K562 (cell line): Measurements from ENCODE around the gene PGAP3. TPM values are rescaled to one million over a fixed set of nuclear protein-coding genes. Genes with fewer than 3 reads are reported as not detected.

ENCODE experiments used
- JUND ChIP-seq, 2 experiments: IDR thresholded peaks; 2 replicates in 1 of 2; 3 replicates in 1 of 2; pipeline ENCODE4 v1.6.1; 2011; ENCODE audit warnings: borderline replicate concordance in 2 of 2, low read depth in 2 of 2, low read length in 2 of 2, improper control_type of control experiment in 1 of 2, missing biosample characterization in 1 of 2, missing genetic modification characterization in 1 of 2, missing genetic modification reagents in 1 of 2
- KLF16 ChIP-seq: IDR thresholded peaks from 2 replicates; pipeline ENCODE4 v1.6.1; 2016; ENCODE audit warnings: antibody characterized with exemption
- MTA3 ChIP-seq: fragments of 450-650 bp; formaldehyde crosslinking; IDR thresholded peaks from 2 replicates; pipeline ENCODE4 v1.6.1; 2017; ENCODE audit warnings: mild to moderate bottlenecking, borderline replicate concordance
- RAD21 ChIP-seq, 2 experiments: fragments of 250-450 bp in 1 of 2; fragments of 450-650 bp in 1 of 2; sonication (Bioruptor Pico) in 1 of 2; formaldehyde crosslinking in 1 of 2; IDR thresholded peaks in 1 of 2; conservative IDR thresholded peaks in 1 of 2; 2 replicates each; pipeline versions ENCODE4 v1.4.0 to v1.8.0; 2020 to 2022; ENCODE audit warnings: mild to moderate bottlenecking in 2 of 2, moderate library complexity in 1 of 2
- STAG1 ChIP-seq: sonication (generic); formaldehyde crosslinking; IDR thresholded peaks from 2 replicates; pipeline ENCODE4 v1.5.0; 2020; ENCODE audit warnings: missing genetic modification reagents, borderline replicate concordance
- TBP ChIP-seq: optimal IDR thresholded peaks from 2 replicates; pipeline ENCODE3; 2011; ENCODE audit warnings: low read depth, low read length, improper control_type of control experiment
- TEAD4 ChIP-seq, 2 experiments: sonication (generic) in 1 of 2; formaldehyde crosslinking in 1 of 2; IDR thresholded peaks; 2 replicates each; pipeline versions ENCODE4 v1.6.1 to v1.8.0; 2012 to 2022; ENCODE audit warnings: borderline replicate concordance in 1 of 2, inconsistent platforms in 1 of 2, low read length in 1 of 2, mild to moderate bottlenecking in 1 of 2, missing genetic modification reagents in 1 of 2
- YY1 ChIP-seq, 3 experiments: IDR thresholded peaks; 2 replicates each; pipeline ENCODE4 v1.6.1; 2011; ENCODE audit warnings: low read length in 2 of 3, mild to moderate bottlenecking in 2 of 3, moderate library complexity in 2 of 3, borderline replicate concordance in 1 of 3, control low read depth in 1 of 3, low read depth in 1 of 3; ENCODE audit not compliant: insufficient read depth in 3 of 3, insufficient replicate concordance in 2 of 3, control insufficient read depth in 1 of 3, insufficient read length in 1 of 3; ENCODE audit errors: extremely low read depth in 1 of 3
- ZNF121 ChIP-seq: sonication (generic); formaldehyde crosslinking; conservative IDR thresholded peaks from 2 replicates; pipeline ENCODE4 v1.8.0; 2022; ENCODE audit warnings: missing genetic modification reagents
- ZNF561 ChIP-seq: fragments of 450-650 bp; formaldehyde crosslinking; conservative IDR thresholded peaks from 2 replicates; pipeline ENCODE4 v1.4.0; 2020; ENCODE audit warnings: mild to moderate bottlenecking, moderate library complexity
- ZNF589 ChIP-seq: fragments of 200-800 bp; sonication (Bioruptor generic); IDR thresholded peaks from 2 replicates; pipeline ENCODE4 v1.6.1; 2016; ENCODE audit warnings: low read depth, missing genetic modification characterization, missing compliant biosample characterization
- polyA plus RNA-seq, 8 experiments: library from polyadenylated mRNA; depleted of rRNA in 4 of 8; stranded (reverse) in 5 of 8; unstranded in 3 of 8; fragments of >200 nt; fragmentation: Nextera tagmentation in 2 of 8; fragmentation: Illumina TruSeq in 1 of 8; extraction: Ambion mirVana in 2 of 8; extraction: Trizol in 1 of 8; gene quantifications; 2 replicates each; pipeline versions ENCODE4 v1.2.1 to v1.2.3, GENCODE V29; 2011 to 2014; ENCODE audit warnings: inconsistent platforms in 1 of 8, missing spikeins in 1 of 8
- total RNA-seq, 7 experiments: library from RNA; depleted of rRNA in 6 of 7; stranded (reverse); fragments of >200 nt in 6 of 7; fragmentation: Illumina TruSeq in 2 of 7; extraction: Trizol in 2 of 7; gene quantifications; 2 replicates each; pipeline versions ENCODE4 v1.2.1 to v1.2.3, GENCODE V29; 2011 to 2021; ENCODE audit warnings: low replicate concordance in 1 of 7
- TF ChIP-seq, protein P1 (sequence below), 2 experiments: fragments of 450-650 bp; formaldehyde crosslinking in 1 of 2; IDR thresholded peaks; 2 replicates each; pipeline versions ENCODE4 v1.4.0 to v1.6.1; 2014 to 2020; ENCODE audit warnings: mild to moderate bottlenecking in 2 of 2, borderline replicate concordance in 1 of 2, low read depth in 1 of 2
- TF ChIP-seq, protein P2 (sequence below): fragments of 450-650 bp; formaldehyde crosslinking; conservative IDR thresholded peaks from 2 replicates; pipeline ENCODE4 v1.4.0; 2022; ENCODE audit warnings: mild to moderate bottlenecking, missing genetic modification characterization

The PGAP3 gene
- total and polyA plus RNA-seq, 9 of the 15 experiments (the other 6 are each of a cell fraction or from before 2014, with no cell fraction given), result 0.38 to 9.4 (median 4.5) TPM

DNA sequence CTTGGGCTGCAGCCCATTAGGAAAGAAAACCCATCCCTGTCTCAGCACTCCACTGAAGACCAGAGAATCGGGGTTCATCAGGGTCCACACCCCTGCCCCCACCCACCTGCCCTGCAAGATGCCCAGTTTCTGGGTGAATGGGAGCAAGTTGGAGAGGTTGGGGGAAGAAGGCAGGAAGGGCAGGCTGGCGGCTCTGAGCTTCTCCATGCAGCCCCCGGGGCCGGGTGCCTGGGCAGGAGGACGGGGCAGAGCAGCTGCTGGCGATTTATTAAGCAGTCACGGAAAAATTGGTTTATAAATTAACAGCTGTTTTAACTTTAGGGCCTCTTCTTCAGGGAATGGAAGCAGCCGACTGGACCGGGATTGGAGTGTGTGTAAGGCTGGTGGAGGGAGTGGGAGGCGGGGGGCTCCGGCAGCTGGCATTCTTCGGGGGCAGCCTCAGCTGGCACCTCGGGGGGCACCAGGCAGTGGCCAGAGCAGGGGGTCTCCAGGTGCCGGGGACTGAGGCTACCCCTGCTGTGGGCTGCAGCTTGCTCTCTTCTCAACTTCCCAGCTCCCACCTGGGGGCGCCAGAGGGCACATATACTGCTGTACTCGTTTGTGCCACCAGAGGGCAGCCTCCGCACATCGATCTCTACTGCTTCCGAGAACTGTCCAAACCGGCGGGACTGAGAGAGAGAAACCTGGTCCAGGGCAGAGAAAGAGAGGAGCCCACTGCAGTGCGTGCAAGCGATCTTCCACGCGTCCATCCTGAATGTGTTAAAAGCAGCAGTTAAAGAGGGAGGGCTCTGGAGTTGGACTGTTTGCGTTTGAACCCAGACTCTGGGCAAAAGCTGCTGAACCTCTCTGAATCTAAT is 66.1 kb downstream of the PGAP3 start (continued):
- TF ChIP-seq, protein P1, sequence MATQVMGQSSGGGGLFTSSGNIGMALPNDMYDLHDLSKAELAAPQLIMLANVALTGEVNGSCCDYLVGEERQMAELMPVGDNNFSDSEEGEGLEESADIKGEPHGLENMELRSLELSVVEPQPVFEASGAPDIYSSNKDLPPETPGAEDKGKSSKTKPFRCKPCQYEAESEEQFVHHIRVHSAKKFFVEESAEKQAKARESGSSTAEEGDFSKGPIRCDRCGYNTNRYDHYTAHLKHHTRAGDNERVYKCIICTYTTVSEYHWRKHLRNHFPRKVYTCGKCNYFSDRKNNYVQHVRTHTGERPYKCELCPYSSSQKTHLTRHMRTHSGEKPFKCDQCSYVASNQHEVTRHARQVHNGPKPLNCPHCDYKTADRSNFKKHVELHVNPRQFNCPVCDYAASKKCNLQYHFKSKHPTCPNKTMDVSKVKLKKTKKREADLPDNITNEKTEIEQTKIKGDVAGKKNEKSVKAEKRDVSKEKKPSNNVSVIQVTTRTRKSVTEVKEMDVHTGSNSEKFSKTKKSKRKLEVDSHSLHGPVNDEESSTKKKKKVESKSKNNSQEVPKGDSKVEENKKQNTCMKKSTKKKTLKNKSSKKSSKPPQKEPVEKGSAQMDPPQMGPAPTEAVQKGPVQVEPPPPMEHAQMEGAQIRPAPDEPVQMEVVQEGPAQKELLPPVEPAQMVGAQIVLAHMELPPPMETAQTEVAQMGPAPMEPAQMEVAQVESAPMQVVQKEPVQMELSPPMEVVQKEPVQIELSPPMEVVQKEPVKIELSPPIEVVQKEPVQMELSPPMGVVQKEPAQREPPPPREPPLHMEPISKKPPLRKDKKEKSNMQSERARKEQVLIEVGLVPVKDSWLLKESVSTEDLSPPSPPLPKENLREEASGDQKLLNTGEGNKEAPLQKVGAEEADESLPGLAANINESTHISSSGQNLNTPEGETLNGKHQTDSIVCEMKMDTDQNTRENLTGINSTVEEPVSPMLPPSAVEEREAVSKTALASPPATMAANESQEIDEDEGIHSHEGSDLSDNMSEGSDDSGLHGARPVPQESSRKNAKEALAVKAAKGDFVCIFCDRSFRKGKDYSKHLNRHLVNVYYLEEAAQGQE (IDR thresholded peaks at IDR 0.05; ENCODE audit: borderline replicate concordance), result peak; percentile 97
- TF ChIP-seq, protein P1 (CRISPR knock-in tag; IDR thresholded peaks at IDR 0.05; ENCODE audit: low read depth), result peak; percentile 80; the same call in 1 of the 2 replicates
- TF ChIP-seq MTA3 (peak; percentile 26; the same call in 1 of the 2 replicates), ZNF121 (CRISPR knock-in tag) (no peak), KLF16 (peak; percentile 82), RAD21 (CRISPR knock-in tag; conservative IDR thresholded peaks at IDR 0.05 in 1 of 2, IDR thresholded peaks at IDR 0.05 in 1 of 2) (peak; percentile 96 to 98), ZNF561 (no peak), TEAD4 (IDR thresholded peaks at IDR 0.05; ENCODE audit: low read length) (peak; percentile 14; the same call in 1 of the 2 replicates), TEAD4 (CRISPR knock-in tag; IDR thresholded peaks at IDR 0.05; ENCODE audit: borderline replicate concordance) (no peak), JUND (IDR thresholded peaks at IDR 0.05; ENCODE audit: borderline replicate concordance, low read depth, low read length) (peak; percentile 41), JUND (tag; IDR thresholded peaks at IDR 0.05; ENCODE audit: borderline replicate concordance, low read depth, low read length) (no peak), TBP (peak; percentile 37), ZNF589 (CRISPR knock-in tag) (no peak), STAG1 (CRISPR knock-in tag) (peak; percentile 75; the same call in 1 of the 2 replicates), YY1 (IDR thresholded peaks at IDR 0.05; ENCODE audit: borderline replicate concordance in 1 of 3, control insufficient read depth in 1 of 3, extremely low read depth in 1 of 3, insufficient read depth in 3 of 3, insufficient read length in 1 of 3, insufficient replicate concordance in 2 of 3, low read depth in 1 of 3, low read length in 2 of 3) (peak in 1 of 3 experiments; percentile 23)
- TF ChIP-seq, protein P2, sequence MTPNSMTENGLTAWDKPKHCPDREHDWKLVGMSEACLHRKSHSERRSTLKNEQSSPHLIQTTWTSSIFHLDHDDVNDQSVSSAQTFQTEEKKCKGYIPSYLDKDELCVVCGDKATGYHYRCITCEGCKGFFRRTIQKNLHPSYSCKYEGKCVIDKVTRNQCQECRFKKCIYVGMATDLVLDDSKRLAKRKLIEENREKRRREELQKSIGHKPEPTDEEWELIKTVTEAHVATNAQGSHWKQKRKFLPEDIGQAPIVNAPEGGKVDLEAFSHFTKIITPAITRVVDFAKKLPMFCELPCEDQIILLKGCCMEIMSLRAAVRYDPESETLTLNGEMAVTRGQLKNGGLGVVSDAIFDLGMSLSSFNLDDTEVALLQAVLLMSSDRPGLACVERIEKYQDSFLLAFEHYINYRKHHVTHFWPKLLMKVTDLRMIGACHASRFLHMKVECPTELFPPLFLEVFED, result no peak
